Body of pancreas (tissue), 4 donors: Measurements from ENCODE around the gene HSPE1. TPM values are rescaled to one million over a fixed set of nuclear protein-coding genes. Genes with fewer than 3 reads are reported as not detected.
A peak's percentile ranks its signal among the peaks of the same experiment; 100 is the strongest.

Experiments used
- ATAC-seq: fragments of 150-250 bp; one replicate; pipeline ENCODE4 v1.9.1; 2016
- DNase-seq, 4 donors: peaks; one replicate each; pipeline ENCODE4 v3.0.0-alpha.2; 2019
- H3K27ac ChIP-seq, 4 donors: fragments of 200-600 bp; sonication (generic); 1 replicate in 3 of 4; 2 replicates in 1 of 4; pipeline versions ENCODE4 v1.5.1 to v1.6.1; 2016 to 2019; ENCODE audit warnings: mild to moderate bottlenecking in 1 of 4, mixed read lengths in 1 of 4, moderate library complexity in 1 of 4
- H3K27me3 ChIP-seq, 2 donors: fragments of 200-600 bp; sonication (generic); one replicate each; pipeline ENCODE4 v1.6.0; 2016; ENCODE audit warnings: mild to moderate bottlenecking in 1 of 2
- H3K36me3 ChIP-seq, 2 donors: fragments of 200-600 bp; sonication (generic); replicated peaks in 1 of 2; 2 replicates each; pipeline ENCODE4 v1.5.1; 2016; ENCODE audit warnings: low read depth in 2 of 2; ENCODE audit not compliant: insufficient read depth in 1 of 2
- H3K4me1 ChIP-seq: fragments of 200-600 bp; sonication (generic); one replicate; pipeline ENCODE4 v1.6.0; 2016
- H3K4me3 ChIP-seq, 2 donors: fragments of 200-600 bp; sonication (generic); 1 replicate in 1 of 2; 2 replicates in 1 of 2; pipeline ENCODE4 v1.5.1; 2016 to 2019
- H3K9me3 ChIP-seq, 3 donors: fragments of 200-600 bp; sonication (generic); 1 replicate in 2 of 3; 2 replicates in 1 of 3; pipeline ENCODE4 v1.5.1; 2016
- CTCF ChIP-seq, 7 experiments: fragments of 450-650 bp in 4 of 7; fragments of 200-600 bp in 3 of 7; sonication (generic) in 3 of 7; IDR thresholded peaks; one replicate each; pipeline ENCODE4 v1.5.1; 2016 to 2019; ENCODE audit warnings: antibody characterized with exemption in 7 of 7
- POLR2A ChIP-seq, 3 donors: fragments of 450-650 bp; IDR thresholded peaks; one replicate each; pipeline ENCODE4 v1.6.1; 2016; ENCODE audit warnings: antibody characterized with exemption in 3 of 3, mild to moderate bottlenecking in 2 of 3
- WGBS, 2 donors: methylation state at CpG; one replicate each; pipeline ENCODE4 v1.1.5; 2017; 5-methylcytosine and 5-hydroxymethylcytosine counted together
- intact Hi-C: fragments of 100-400 bp; cut with DNase I; formaldehyde crosslinking; loops from one replicate; pipeline ENCODE4 v1.15.1; 2023
- total RNA-seq, 2 donors: library from RNA; depleted of rRNA; stranded (reverse); fragments of >200 nt; gene quantifications; one replicate each; pipeline ENCODE4 v1.1.0, GENCODE V29; 2016

Gene HSPE1
- total RNA-seq, 2 donors from 2014 or later, result 40.2 to 99.5 TPM

- DNase-seq (peak; percentile 99 to 100 (median 99)), ATAC-seq (peak; percentile 94)
- TF ChIP-seq CTCF (IDR thresholded peaks at IDR 0.05), result peak in 6 of 7 experiments; percentile 13 to 53 (median 36)
- TF ChIP-seq POLR2A (IDR thresholded peaks at IDR 0.05), result peak; percentile 93 to 99 (median 98)
- H3K27me3 ChIP-seq, result no peaks in the 10 kb centered on the region
- H3K9me3 ChIP-seq, result no peaks in the 10 kb centered on the region
- peak within 1 kb of the TSS; percentile 97 to 99 (median 98) for H3K27ac ChIP-seq
- 0% methylated on average over 17 to 70 of the region's 70 CpGs for WGBS, 2 donors
- peaks cover 19% of the 10 kb centered on the region for H3K4me1 ChIP-seq
- intact Hi-C loops, result no loop called here
- H3K4me3 ChIP-seq, result peak within 1 kb of the TSS; percentile 22 to 76
- no peaks in the 10 kb centered on the region for H3K36me3 ChIP-seq
Measured at GRCh38 chr2:197453123-197453913, 46.9 kb upstream of the HSPE1 start, which contains the start of gene COQ10B. COQ10B (plus strand) TSS chr2:197453552; CDS start chr2:197453561, 9 bp downstream.

GRCh38 chr2:197453914-197454398 lies 46.2 kb upstream of the HSPE1 start:
- intact Hi-C loops, result no loop called here
- H3K27ac ChIP-seq, result peak overlapping the region; percentile 97 to 99 (median 98)
- peak in 2 of 3 donors; percentile 57 to 81 for TF ChIP-seq POLR2A (IDR thresholded peaks at IDR 0.05)
- TF ChIP-seq CTCF (IDR thresholded peaks at IDR 0.05), result no peak
- H3K4me1 ChIP-seq, result peaks cover 25% of the 10 kb centered on the region
- H3K9me3 ChIP-seq, result no peaks in the 10 kb centered on the region
- ATAC-seq (peak; percentile 57), DNase-seq (peak; percentile 73 to 86 (median 78))
- WGBS, 2 donors, result 0% methylated on average over 10 to 11 of the region's 11 CpGs
- H3K27me3 ChIP-seq, result no peaks in the 10 kb centered on the region
- H3K4me3 ChIP-seq, result peak overlapping the region; percentile 22 to 76
- H3K36me3 ChIP-seq, result no peaks in the 10 kb centered on the region

- H3K27me3 ChIP-seq, result no peaks in the 10 kb centered on the region
- H3K4me1 ChIP-seq, result peaks cover 30% of the 10 kb centered on the region
- H3K36me3 ChIP-seq, result no peaks in the 10 kb centered on the region
- no peak overlapping the region for H3K4me3 ChIP-seq
- no peaks in the 10 kb centered on the region for H3K9me3 ChIP-seq
- intact Hi-C loops, result no loop called here
- TF ChIP-seq CTCF (IDR thresholded peaks at IDR 0.05) (no peak), POLR2A (IDR thresholded peaks at IDR 0.05) (no peak)
- H3K27ac ChIP-seq, result peak overlapping the region in 2 of 4 donors; percentile 1 to 97
- ATAC-seq (no peak), DNase-seq (no peak)
- WGBS, 2 donors, result 39 to 48% methylated on average over 2 of the region's 2 CpGs
Measured at GRCh38 chr2:197454923-197455322, 45.3 kb upstream of the HSPE1 start.

- no peak overlapping the region for H3K27ac ChIP-seq
- WGBS, 2 donors, result 94 to 100% methylated on average over 1 of the region's 1 CpG
- peaks cover 30% of the 10 kb centered on the region for H3K4me1 ChIP-seq
- H3K27me3 ChIP-seq, result no peaks in the 10 kb centered on the region
- no peak for ATAC-seq
- peaks cover 0 to under 1% of the 10 kb centered on the region in 2 donors for H3K36me3 ChIP-seq
- DNase-seq, result no peak
- no peaks in the 10 kb centered on the region for H3K9me3 ChIP-seq
- intact Hi-C loops, result no loop called here
- no peak for TF ChIP-seq CTCF (IDR thresholded peaks at IDR 0.05)
- no peak for TF ChIP-seq POLR2A (IDR thresholded peaks at IDR 0.05)
- H3K4me3 ChIP-seq, result no peak overlapping the region
Measured at GRCh38 chr2:197455428-197455827, 44.8 kb upstream of the HSPE1 start.
